OCI-LY3 (cell line): ENCODE measurements around the gene PLCB1.

Experiments
- CTCF ChIP-seq: fragments of 200-600, 300-600 bp; sonication (generic); IDR thresholded peaks from 2 replicates; pipeline ENCODE4 v1.5.1; 2014; ENCODE audit warnings: antibody characterized with exemption, low read length, low read depth
- EZH2phosphoT487 ChIP-seq: fragments of 200-600 bp; shearing (Covaris generic); IDR thresholded peaks from 2 replicates; pipeline ENCODE4 v1.6.1; 2018; ENCODE audit warnings: antibody characterized with exemption, mixed run types, low read depth

DNA sequence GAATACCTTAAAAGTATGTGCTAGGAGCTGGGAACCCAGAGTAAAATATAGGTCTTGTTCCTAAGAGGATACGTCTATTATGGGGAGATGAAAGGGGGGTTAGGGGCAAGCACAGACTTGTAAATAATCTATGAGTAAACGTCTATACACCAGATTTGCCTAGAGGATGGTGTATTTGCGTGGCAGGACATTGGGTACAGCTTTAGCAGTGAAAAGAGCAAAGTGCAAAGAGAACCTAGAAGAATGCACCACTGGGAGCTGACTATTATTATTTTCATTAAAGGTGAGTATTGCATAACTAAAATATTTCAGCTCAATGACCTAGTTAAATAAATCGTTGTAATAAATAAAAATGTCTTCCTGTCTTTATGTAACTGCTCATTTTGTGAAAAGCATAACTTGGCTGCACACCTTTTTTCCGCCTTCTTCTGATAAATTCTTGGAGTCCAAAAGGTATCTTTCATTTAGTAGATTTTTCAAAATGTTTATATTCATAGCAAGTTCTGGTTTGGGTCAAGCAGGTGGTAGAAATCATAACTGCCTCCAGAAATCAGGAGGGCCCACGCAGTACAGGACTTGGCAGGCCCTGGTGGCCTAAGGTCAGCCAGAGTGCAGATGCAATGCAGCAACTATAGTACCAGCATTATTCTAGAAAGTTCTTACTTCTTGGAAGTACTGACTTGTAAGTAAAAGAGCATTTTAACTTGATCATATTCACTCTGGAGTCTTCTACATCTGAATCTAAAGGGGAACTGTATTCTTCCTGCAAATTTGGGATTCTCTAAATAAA, 357.2 kb downstream of the PLCB1 start:
- TF ChIP-seq CTCF = no peak
- no peak for TF ChIP-seq EZH2phosphoT487
